GM21825 (cell line): Measurements from ENCODE around the gene SPRR5.

Source experiments
- ATAC-seq: cut with Tn5 transposase; IDR thresholded peaks from one replicate; pipeline ENCODE4 v1.9.1; 2021; ENCODE audit warnings: mild to moderate bottlenecking, moderate library complexity; ENCODE audit not compliant: unreplicated experiment

The SPRR5 gene

GRCh38 chr1:152946651-152947256 is at the start of gene SPRR5:
SPRR5 (plus strand) TSS chr1:152947206; CDS start chr1:152948555, 1,349 bp downstream.
- no peak for ATAC-seq

DNA sequence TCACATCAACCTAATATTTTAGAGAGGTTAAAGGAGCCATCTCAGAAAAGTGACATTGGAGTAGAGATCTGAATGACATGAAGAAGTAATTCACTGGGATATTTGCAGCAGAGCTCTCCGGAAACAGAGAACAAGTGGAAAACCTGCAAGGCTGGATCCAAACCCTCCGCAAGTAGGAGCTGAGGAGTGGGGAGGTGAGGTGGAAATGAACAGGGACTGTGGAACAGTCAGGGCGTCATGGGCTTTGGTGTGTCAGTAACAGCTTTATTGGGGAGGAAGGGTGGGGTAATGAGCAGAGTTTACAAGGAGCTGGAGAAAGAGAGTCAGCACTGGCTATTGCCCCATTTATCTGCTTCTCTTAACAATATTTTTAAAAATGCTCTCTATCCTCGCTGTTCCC is 48.0 kb upstream of the SPRR5 start:
- ATAC-seq: no peak

GRCh38 chr1:152899883-152900282 is 47.1 kb upstream of the SPRR5 start:
- no peak for ATAC-seq

DNA sequence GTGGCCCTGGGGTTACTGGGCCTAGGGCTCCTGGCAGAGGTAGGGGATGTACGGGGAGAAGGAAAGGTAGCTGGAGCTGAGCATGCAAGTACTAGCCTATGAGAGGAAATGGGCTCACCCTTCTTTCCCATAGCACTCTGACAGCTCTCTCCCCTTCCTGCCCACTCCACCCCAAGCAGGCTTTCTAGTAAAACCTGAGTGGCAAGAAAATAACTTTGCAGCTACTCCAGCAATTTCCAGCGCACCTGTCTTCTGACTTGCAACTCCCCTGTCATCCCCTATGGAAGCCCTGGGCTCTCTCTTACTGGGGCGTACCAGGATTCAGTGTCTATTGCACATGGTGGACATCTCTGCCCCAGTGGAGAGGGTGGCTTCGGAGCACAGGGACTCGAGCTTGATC is 45.4 kb upstream of the SPRR5 start:
- no peak for ATAC-seq

DNA sequence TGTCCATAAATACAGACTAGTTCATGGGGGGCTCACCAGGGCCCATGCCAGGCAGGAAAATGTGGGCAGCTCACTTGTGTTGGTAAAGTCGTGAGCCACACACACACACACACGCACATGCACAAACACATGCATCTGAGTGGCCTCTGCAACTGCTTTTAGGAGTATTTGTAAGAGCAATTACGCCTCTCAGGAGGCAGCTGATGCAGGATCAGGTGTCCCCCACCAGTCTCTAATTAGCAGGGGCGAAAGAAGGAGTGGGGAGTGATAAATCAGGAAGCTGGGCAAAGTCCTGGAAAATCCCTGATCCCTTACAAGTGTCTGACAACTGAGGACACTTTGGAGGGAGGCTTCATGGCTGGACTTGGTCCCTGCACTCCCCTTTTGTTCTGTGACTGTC is 44.4 kb upstream of the SPRR5 start:
- ATAC-seq: no peak

DNA sequence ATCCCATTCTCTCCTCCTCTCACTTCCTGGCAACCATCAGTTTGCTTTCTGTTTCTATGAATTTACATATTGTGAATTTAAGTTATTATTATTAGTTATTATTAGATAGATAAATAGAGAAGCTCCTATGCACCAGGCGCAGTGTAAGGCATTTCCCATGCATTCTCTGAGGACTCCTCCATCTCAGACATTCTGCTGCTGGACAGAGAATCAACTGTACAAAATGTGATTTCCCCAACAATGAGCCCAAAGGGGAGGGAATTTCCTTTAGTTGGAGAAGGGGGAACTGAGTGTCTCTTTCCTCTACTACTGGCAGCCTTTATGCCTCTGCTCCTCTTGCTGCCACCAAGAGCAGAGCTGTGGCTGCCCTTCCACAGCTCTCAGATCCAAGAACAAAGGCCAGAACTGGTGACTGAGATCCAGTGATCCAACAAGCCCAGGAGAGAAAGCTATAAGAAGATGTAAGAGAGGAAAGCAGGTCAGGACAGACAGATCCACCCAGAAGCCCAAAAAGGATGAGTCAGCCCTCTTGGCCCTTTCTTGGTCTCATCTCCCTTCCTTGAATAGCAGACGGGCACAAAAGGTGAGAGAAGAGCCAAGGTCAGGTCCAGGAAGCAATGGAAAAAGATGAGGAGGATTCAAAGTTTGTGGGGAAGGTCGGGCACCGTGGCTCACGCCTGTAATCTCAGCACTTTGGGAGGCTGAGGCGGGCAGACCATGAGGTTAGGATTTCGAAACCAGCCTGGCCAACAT is 42.1 kb upstream of the SPRR5 start:
- no peak for ATAC-seq

- no peak for ATAC-seq
Measured at GRCh38 chr1:152906023-152906565, 40.9 kb upstream of the SPRR5 start.

GRCh38 chr1:152907686-152908601 is 39.1 kb upstream of the SPRR5 start, which contains the start of gene IVL:
IVL (plus strand) TSS chr1:152908546; CDS start chr1:152909798, 1,252 bp downstream.
- ATAC-seq: no peak

DNA sequence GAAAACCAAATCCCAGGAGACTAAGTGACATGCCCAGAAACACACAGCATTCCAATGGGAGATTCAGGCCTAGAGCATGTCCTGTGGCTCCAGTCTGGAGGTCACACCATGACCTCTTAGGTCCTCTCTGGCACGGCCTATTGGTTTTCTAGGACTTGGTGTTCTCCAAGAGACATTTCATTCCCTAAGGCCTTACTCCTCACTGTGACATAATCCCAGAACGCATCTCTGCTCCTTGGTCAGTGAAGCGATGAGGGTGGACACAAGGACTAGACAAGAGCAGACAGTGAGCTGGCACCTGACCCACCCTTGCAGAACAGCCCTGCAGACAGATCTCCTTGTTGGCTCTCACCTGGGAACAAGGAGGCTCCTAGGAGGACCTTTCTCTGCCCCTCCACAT is 37.8 kb upstream of the SPRR5 start:
- no peak for ATAC-seq

- ATAC-seq: no peak
Measured at GRCh38 chr1:152912471-152912870, 34.5 kb upstream of the SPRR5 start.

- no peak for ATAC-seq
Measured at GRCh38 chr1:152912900-152913299, 34.1 kb upstream of the SPRR5 start.

DNA sequence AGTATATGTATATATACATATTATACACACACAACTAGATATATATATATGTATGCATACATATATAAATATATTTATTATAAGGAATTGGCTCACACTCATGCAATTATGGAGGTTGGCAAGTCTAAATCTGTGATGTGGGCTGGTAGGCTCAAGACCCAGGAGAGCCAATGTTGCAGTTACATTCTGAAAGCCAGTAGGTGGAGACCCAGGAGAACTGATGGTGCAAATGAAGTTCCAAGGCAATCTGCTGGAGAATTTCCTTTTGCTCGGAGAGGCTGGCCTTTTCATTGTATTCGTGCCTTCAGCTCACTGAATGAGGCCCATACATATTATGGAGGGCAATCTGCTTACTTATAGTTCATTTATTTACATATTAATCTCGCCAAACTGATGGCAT is 29.2 kb upstream of the SPRR5 start:
- ATAC-seq: no peak

DNA sequence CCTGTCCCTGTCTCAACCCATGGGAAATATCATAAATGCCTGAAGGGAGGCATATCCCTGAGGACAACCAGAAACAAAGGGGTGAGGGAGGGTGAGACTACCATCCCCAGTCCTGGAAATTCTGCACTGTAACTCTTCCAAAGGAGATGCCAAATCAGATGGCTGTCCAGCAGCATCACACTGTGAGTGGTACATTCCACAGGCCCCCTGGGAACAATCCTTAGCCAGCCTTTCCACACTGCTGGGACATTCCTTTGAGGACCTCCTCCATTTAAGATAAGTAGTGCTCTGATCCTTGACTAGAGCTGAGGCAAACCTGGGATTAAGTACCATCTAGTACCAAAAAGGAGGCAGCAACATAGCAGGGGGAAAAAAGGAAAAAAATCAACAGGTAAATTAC is 27.9 kb upstream of the SPRR5 start:
- no peak for ATAC-seq

GRCh38 chr1:152924191-152924590 is 22.8 kb upstream of the SPRR5 start:
- no peak for ATAC-seq

DNA sequence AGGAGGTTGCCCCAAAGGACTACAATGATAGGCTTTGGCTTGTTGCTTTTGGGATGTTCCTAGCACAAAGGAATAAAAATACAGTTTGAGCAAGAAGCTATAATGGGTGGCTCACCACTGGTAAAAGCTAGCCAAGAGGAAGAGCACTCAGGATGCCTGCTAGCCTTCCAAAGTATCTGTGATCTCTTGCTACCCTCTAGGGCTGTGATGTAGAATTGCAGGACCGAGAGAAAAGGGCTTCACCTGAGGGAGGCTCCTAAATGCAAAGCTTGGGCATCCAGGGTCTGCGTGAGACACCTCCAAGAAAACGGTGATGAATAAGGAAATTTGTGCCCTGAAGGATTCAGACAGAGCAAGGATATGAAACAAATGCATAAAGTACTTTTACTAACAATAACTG is 20.9 kb upstream of the SPRR5 start:
- ATAC-seq: no peak

DNA sequence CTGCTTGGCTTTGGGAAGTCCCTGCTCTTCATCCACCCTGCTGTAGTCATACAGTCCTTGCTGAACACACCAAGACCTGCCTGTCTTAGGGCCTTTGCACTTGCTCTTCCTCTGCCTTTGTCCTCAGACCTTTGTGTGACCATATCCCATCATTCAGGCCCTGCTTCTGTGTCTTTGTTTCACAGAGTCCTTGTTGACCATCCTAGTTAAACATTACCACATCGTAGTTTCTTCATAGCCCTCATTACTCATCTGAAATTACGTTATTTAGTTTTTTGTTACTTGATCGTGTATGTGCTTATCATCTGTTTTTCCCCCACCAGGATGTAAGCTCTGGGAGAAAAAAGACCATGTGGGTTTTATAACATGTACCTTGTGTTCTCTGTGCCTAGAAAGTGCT is 18.3 kb upstream of the SPRR5 start:
- no peak for ATAC-seq

DNA sequence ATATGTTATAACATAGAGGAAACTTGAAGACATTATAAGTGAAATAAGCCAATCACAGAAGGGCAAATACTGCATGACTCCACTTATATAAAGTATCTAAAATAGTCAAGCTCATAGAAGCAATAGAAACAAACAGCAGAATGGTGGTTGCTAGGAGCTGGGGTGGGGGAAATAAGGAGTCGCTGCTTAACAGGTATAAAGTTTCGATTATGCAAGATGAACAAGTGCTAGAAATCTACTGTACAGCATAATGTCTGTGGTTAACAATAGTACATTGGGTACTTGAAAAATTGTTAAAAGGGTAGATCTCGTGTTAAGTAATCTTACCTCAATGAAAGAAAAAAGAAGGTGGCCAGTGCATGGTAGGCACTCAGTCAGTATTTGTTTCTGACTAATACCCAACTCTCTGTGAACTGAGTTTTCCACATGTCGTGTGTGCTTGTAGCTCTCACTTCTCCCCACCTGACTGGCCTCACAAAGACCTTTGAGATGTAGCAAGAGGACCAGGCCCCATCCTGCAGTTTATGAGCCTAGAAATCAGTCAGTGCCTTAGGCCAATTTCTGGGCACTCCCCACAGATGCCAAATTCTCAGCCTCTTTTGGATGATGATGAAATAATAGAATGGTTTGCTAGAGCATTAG is 14.7 kb upstream of the SPRR5 start:
- no peak for ATAC-seq

- no peak for ATAC-seq
Measured at GRCh38 chr1:152933196-152933595, 13.8 kb upstream of the SPRR5 start.

- no peak for ATAC-seq
Measured at GRCh38 chr1:152940614-152941013, 6.4 kb upstream of the SPRR5 start.

DNA sequence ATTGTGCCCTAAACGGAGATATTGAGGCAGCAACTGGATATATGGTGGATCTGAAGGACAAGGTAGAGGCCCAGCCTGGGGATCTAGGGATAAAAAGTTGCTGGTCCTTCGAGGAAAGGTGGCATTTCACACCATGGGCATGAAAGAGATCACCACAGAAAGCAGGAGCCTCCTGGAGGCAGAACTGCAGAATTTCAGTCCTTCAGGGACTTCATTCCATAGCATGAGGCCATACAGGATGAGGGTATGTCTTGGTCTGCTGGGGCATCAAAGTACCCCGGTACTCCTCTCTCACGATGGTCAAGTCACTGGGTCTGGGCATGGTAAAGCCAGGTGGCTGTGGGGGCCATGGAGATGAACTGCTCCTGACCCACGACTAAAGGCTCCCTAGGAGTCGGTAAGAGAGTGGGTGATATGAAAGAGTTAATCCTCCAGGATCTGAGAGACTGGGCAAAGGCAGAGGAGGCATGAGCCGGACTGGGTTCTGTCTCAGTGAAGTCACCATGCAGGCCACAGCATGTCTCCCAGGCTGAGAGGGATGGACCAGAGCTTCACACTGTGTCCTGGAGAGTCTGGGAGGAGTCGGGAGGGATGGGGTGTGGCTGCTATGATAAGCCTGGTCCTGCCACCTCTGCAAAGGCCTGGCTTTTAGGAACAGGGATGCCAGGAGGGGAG is 5.8 kb upstream of the SPRR5 start:
- no peak for ATAC-seq
